Embryonic facial prominence (tissue), 1 donor: Measurements from ENCODE around the gene ACMSD.
"Not testable (repeated sequence)": the region's sequence is repeated elsewhere in the genome, so short reads cannot be mapped to it uniquely, and the experiment has no call there.

ENCODE experiments used
- DNase-seq: peaks from one replicate; pipeline ENCODE4 v3.0.0-alpha.2; 2016; ENCODE audit errors: extremely low spot score

ACMSD gene

GRCh38 chr2:134852518-134852917 lies 14.1 kb downstream of the ACMSD start:
- DNase-seq, result no peak

- DNase-seq, result no peak
These were observed 17.3 kb downstream of the ACMSD start for GRCh38 chr2:134855709-134856108.

DNA sequence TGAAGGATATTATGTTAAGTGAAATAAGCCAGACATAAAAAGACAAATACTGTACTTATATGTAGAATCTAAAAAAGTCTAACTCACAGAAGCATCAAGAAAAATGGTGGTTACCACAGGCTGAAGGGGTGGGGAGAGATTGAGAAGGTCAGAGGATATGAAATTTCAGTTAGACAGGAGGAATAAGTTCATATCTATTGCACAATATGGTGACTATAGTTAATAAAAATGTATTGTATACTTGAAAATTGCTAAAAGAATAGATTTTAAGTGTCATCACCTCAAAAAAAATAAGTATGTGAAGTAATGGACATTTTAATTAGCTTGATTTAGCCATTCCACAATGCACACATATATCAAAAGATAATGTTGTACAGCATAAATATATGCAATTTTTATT lies 19.8 kb downstream of the ACMSD start:
- DNase-seq, result no peak

GRCh38 chr2:134861173-134861572 lies 22.8 kb downstream of the ACMSD start:
- DNase-seq, result no peak

DNA sequence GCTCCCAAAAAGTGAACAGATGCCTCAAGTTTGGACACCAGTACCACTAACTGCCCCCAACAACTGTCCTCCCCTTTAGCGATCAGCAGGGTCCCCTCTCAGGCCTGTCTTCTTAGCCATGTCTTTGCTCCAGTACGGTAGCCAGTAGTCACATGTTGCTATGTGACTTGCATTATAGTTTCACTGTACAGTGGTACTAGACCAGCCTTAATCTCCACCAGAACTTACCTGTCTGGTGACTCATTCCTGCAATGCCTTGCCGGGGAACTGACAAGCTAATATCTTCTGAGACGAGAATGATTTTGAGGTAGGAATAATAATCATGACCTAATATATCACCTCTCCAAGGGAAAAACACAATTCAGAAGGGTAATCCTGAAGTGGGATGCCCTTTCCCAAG lies 23.7 kb downstream of the ACMSD start:
- DNase-seq, result no peak

DNA sequence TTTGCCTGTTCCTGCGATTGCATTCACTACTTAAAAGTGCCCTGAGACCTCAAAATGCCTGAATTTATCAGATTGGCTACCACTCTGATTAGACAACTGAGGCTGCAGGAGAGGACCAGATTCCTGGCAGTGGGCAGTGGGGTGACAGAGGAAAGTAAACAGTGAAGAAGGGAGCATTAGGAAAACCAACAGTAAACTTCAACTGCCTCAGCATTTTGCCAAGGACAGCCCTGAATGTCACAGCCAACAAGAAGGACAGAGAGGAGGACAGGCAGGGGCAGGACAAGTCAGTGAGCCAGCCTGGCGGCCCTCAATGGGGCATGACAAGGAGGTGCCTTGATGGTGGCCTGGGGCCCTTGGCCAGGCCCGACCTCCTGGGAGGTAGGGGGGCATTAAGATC lies 24.3 kb downstream of the ACMSD start:
- no peak for DNase-seq

DNA sequence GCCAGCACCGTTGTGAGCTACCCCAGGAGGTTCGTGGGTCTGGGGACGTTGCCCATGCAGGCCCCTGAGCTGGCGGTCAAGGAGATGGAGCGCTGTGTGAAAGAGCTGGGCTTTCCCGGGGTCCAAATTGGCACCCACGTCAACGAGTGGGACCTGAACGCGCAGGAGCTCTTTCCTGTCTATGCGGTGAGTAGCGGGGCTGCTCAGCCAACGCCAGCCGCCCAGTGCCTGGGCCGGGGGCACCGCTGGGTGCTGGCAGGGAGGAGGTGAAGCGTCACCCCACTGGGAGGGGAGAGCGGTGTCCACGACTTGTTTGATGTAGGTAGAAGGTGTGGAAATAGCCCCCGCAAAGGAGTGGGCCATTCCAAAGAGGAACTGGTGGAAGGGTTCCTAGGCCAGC lies 25.0 kb downstream of the ACMSD start:
- no peak for DNase-seq

DNA sequence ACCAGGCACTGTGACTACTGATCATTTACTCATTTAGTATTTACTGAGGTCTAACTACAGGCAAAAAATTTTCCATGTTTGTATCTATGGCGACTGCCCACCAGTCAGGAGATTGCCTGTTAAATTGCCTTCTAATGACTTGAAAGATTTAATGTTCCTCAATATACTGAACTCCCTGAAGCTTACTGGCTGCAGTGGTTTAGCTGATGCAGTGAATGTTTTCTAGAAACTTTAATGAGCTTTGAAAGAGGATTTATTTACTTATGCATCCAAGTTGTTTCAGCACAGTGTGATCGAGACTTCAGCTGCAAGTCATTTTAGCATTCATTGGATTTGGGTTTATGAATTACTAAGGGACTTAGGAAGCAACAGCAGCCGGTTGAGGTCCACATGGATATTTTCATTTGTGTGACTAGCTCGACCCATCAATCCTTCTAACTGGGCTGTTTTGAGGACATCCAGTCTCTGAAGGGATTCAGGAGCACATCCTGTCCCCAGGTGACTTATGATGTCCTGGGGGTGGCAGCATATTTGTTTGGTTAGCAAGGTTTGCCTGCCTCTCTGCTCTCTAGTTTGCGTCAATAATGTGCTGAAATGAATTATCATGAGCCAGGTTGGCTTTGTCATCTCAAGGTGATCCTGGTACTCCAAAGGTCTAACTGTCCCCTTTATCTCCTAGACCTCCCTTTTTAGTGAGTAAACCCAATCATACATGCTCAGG lies 26.8 kb downstream of the ACMSD start:
- DNase-seq, result no peak

GRCh38 chr2:134866498-134867099 lies 28.2 kb downstream of the ACMSD start:
- DNase-seq, result no peak

DNA sequence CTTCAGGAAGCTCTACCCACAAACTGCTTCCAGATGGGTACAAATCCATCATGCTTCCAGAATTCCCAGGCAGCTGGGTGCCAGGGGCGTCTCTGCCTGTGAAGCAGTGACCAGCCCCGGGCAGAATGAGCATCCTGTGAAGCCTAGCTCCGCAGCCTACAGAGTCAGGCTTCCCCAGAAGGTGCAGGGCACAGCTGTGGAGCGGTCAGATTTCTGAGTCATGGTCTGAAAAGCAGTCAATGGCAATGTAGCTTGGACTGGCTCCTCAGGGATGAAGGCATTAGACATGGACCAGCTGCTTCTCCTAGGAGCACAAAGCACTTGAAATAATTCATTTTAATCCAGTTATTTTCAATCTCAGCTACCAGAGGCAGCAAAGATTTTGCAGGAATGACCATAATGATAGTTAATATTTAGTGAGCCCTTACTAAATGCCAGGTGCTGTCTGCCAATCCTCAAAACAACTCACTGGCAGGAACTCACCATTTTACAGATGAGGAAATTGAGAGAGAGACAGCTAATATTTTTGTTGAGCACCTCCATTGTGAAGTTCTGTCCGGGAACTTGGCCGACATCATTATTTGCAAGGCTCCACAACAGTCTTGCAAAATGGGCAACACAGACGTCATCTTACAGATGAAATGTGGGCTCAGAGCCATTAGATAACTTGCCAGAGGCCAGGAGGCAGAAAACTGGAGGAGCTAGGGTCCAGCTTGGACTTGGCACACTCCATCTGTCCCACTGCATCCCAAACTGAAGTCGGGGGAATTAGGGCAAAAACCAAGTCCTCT lies 31.7 kb downstream of the ACMSD start:
- DNase-seq, result no peak

GRCh38 chr2:134873152-134873551 lies 34.7 kb downstream of the ACMSD start:
- no peak for DNase-seq

GRCh38 chr2:134875309-134875708 lies 36.9 kb downstream of the ACMSD start:
- DNase-seq, result no peak

DNA sequence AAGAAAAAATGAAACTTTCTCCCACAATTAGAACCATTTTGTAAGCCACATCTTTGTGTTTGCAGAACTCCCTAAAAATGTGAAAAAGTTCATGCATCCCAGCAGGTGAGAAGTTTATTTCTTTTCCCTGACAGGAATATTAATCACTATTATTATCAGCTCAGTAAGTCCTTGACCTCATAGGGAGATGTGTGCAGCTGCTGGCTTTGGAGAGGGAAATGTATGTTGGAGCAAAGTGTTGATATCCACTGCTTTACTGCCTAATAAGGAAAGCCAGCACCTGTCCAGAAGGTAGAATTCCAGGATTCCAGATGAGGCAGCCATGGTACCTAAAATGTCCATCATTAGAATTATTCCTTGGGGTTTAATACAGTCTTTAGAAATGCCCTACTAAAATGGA lies 44.4 kb downstream of the ACMSD start:
- DNase-seq, result no peak

DNA sequence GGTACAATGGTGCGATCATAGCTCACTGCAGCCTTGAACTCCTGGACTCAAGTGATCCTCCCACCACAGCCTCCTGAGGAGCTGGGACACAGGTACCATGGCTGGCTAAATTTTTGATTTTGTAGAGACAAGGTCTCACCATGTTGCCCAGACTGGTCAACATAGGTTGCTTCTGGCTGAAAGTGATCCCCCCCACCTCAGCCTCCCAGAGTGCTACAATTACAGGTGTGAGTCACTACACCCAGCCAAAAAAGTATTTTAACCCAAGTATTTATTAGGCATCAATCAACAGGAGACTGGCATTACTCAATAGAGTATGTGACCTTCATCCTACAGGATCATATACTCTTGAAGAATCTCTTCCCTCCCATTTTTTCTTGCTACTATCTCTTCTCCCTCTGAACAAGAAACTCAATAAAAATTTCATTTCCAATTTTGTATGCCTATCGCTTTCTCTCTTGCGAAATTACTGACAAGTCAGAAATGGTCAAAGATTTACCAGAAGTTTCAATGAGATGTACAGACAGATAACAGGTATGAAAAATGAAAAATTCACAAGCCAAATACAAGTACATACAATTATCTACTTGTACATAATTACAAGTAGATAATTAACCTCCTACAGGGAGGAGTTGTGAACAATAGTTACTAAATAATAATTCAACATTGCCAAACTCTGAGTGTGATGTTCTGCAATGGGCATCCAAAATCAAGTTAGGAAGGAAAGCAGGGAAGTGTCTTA lies 45.3 kb downstream of the ACMSD start:
- no peak for DNase-seq

GRCh38 chr2:134884435-134884834 lies 46.0 kb downstream of the ACMSD start:
- DNase-seq, result no peak

GRCh38 chr2:134892282-134893035 lies 54.0 kb downstream of the ACMSD start:
- DNase-seq, result no peak

GRCh38 chr2:134897932-134898331 lies 59.5 kb downstream of the ACMSD start:
- no peak for DNase-seq

DNA sequence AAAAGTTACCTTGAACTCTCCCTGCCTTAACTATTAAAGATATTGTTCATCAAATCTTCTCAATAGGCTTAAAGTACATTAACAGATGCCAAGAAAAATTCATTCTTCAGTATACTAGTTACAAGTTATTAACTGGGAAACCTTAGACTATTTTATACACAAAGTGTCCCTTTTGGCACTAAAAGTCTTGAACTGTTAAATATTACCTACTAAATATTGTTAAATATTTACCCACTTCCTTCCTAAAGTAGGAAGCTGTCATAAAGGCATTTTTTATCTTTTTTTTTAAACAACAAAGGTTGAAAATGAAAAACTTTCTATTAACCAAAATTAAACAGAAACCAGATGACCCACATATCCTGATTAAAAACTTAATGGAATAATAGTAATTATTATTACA lies 60.8 kb downstream of the ACMSD start:
- no peak for DNase-seq

DNA sequence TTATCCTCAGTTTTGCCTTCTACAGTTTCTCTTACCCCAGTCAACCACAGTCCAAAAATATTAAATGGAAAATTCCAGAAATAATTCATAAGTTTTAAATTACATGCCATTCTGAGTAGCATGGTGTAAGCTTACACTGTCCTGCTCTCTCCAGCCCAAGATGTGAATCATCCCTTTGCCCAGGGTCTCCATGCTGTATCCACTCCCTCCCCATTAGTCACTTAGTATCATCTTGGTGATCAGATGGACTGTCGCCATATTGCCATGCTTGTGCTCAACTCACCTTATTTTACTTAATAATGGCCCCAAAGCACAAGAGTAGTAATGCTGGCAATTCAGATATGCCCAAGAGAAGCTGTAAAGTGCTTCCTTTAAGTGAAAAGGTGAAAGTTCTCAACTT lies 61.7 kb downstream of the ACMSD start:
- DNase-seq, result no peak

- not testable (repeated sequence) for DNase-seq
These were observed 65.3 kb downstream of the ACMSD start for GRCh38 chr2:134903701-134904100.

DNA sequence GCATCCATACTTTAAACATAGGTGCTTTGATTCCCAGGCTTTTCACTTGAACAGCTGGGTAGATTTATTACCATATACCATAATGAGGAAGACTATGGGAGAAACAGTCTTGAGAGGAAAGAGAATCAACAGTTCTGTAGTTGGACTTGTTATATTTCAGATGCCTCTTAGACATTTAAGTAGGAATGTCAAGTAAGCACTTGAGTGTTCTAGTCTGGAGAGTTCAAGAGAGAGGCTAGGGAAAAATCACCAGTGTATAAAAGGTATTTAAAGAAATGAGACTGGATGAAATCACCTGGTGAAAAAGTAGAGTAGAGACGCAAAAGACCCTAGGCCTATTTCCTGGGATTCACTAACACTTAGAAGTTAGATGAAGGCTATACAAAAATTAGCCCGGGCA lies 66.8 kb downstream of the ACMSD start:
- DNase-seq, result no peak

GRCh38 chr2:134906726-134907125 lies 68.3 kb downstream of the ACMSD start:
- DNase-seq, result no peak
